Fibroblast of lung (primary cell): ENCODE measurements around the gene GRPEL2. TPM values are rescaled to one million over a fixed set of nuclear protein-coding genes. Genes with fewer than 3 reads are reported as not detected.

ENCODE experiments used
- DNase-seq, 2 donors: peaks; one replicate each; pipeline versions ENCODE4 v3.0.0 to v3.0.0-alpha.2; 2010; ENCODE audit warnings: low read depth in 2 of 2
- H2AFZ ChIP-seq: 2 replicates; pipeline ENCODE4 v1.5.1; 2012; ENCODE audit warnings: low read length, control low read depth, inconsistent platforms
- H3K27ac ChIP-seq: 2 replicates; pipeline ENCODE4 v1.5.1; 2011; ENCODE audit warnings: low read length, control low read depth; ENCODE audit not compliant: insufficient read depth
- H3K27me3 ChIP-seq: 2 replicates; pipeline ENCODE4 v1.5.1; 2011; ENCODE audit warnings: mild to moderate bottlenecking, low read length; ENCODE audit not compliant: control insufficient read depth, insufficient read depth
- H3K36me3 ChIP-seq: 2 replicates; pipeline ENCODE4 v1.5.1; 2011; ENCODE audit warnings: low read length; ENCODE audit not compliant: control insufficient read depth, insufficient read depth
- H3K4me1 ChIP-seq: 2 replicates; pipeline ENCODE4 v1.5.1; 2011; ENCODE audit warnings: low read length; ENCODE audit not compliant: control insufficient read depth, insufficient read depth; ENCODE audit errors: extremely low read depth
- H3K4me2 ChIP-seq: 2 replicates; pipeline ENCODE4 v1.5.1; 2011; ENCODE audit warnings: low read length, control low read depth; ENCODE audit not compliant: insufficient read depth; ENCODE audit errors: extremely low read depth
- H3K4me3 ChIP-seq, 4 experiments: fragments of 200-600 bp in 1 of 4; sonication (generic) in 1 of 4; replicated peaks in 1 of 4; 2 replicates each; pipeline ENCODE4 v1.5.1; 2011 to 2016; ENCODE audit warnings: low read length in 4 of 4, low read depth in 3 of 4, mild to moderate bottlenecking in 3 of 4, control low read depth in 2 of 4, inconsistent platforms in 1 of 4, mixed read lengths in 1 of 4; ENCODE audit not compliant: insufficient read depth in 1 of 4; ENCODE audit errors: control extremely low read depth in 1 of 4
- H3K79me2 ChIP-seq: 2 replicates; pipeline ENCODE4 v1.5.1; 2012; ENCODE audit warnings: mild to moderate bottlenecking, low read length, inconsistent platforms; ENCODE audit not compliant: control insufficient read depth, insufficient read depth
- H3K9ac ChIP-seq: 2 replicates; pipeline ENCODE4 v1.5.1; 2011; ENCODE audit warnings: mild to moderate bottlenecking, low read length, control low read depth; ENCODE audit not compliant: insufficient read depth
- H3K9me3 ChIP-seq: 2 replicates; pipeline ENCODE4 v1.5.1; 2012; ENCODE audit warnings: low read depth, low read length; ENCODE audit not compliant: control insufficient read depth, insufficient read depth
- H4K20me1 ChIP-seq: 2 replicates; pipeline ENCODE4 v1.5.1; 2011; ENCODE audit warnings: low read length; ENCODE audit not compliant: control insufficient read depth, insufficient read depth; ENCODE audit errors: extremely low read depth
- EZH2 ChIP-seq: IDR thresholded peaks from 2 replicates; pipeline ENCODE4 v1.5.1; 2012; ENCODE audit warnings: low read length, control low read depth, mild to moderate bottlenecking; ENCODE audit errors: missing control alignments
- polyA plus RNA-seq, 2 donors: library from polyadenylated mRNA; depleted of rRNA in 1 of 2; stranded (reverse) in 1 of 2; unstranded in 1 of 2; fragments of >200 nt; gene quantifications; 2 replicates each; pipeline ENCODE4 v1.2.1, GENCODE V29; 2011 to 2012; ENCODE audit warnings: missing spikeins in 1 of 2
- total RNA-seq: library from RNA; depleted of rRNA; stranded (reverse); fragments of >200 nt; gene quantifications from 2 replicates; pipeline ENCODE4 v1.2.1, GENCODE V29; 2014
- TF ChIP-seq, protein P1 (sequence below), 2 donors: IDR thresholded peaks in 1 of 2; conservative IDR thresholded peaks in 1 of 2; 1 replicate in 1 of 2; 2 replicates in 1 of 2; pipeline ENCODE4 v1.5.1; 2011 to 2012; ENCODE audit warnings: low read length in 2 of 2, control low read depth in 1 of 2, inconsistent platforms in 1 of 2, low read depth in 1 of 2, mild to moderate bottlenecking in 1 of 2

GRPEL2 gene
- total and polyA plus RNA-seq, 2 donors (not counting 1 experiment from before 2014, with no cell fraction given) = 15.3 to 29.6 TPM

DNA sequence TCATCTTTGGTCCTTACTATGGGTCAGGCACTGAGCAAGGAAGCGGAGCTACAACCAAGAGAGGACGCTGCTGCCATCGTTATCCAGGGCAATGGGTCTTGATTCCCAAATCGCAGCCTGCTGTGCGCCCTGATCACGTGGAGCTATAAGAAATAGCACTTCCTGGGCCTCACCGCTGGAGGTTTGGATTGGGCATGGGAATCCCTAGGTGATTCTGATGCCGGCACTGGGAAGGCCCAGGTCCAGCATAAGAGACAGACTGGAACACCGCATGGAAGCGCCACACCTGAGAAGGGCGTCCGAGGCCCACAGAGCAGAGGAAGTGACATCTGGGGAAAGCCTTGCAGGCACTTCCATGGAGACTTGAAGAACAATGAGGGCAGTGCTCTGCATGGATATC is 30.8 kb downstream of the GRPEL2 start:
- Histone ChIP-seq H2AFZ (no peak overlapping the region), H3K4me3 (no peak overlapping the region), H3K79me2 (no peaks in the 10 kb centered on the region), H3K9ac (no peak overlapping the region), H3K4me2 (no peak overlapping the region), H3K4me1 (no peaks in the 10 kb centered on the region), H3K36me3 (no peaks in the 10 kb centered on the region), H3K27me3 (no peaks in the 10 kb centered on the region), H3K27ac (no peak overlapping the region), H4K20me1 (no peaks in the 10 kb centered on the region), H3K9me3 (no peaks in the 10 kb centered on the region)
- no peak for TF ChIP-seq EZH2
- TF ChIP-seq, protein P1, sequence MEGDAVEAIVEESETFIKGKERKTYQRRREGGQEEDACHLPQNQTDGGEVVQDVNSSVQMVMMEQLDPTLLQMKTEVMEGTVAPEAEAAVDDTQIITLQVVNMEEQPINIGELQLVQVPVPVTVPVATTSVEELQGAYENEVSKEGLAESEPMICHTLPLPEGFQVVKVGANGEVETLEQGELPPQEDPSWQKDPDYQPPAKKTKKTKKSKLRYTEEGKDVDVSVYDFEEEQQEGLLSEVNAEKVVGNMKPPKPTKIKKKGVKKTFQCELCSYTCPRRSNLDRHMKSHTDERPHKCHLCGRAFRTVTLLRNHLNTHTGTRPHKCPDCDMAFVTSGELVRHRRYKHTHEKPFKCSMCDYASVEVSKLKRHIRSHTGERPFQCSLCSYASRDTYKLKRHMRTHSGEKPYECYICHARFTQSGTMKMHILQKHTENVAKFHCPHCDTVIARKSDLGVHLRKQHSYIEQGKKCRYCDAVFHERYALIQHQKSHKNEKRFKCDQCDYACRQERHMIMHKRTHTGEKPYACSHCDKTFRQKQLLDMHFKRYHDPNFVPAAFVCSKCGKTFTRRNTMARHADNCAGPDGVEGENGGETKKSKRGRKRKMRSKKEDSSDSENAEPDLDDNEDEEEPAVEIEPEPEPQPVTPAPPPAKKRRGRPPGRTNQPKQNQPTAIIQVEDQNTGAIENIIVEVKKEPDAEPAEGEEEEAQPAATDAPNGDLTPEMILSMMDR (conservative IDR thresholded peaks at IDR 0.05 in 1 of 2, IDR thresholded peaks at IDR 0.05 in 1 of 2; ENCODE audit: low read depth in 1 of 2, low read length in 2 of 2) = no peak
- DNase-seq = no peak

GRCh38 chr5:149376711-149377447 is 31.6 kb downstream of the GRPEL2 start:
- no peak for DNase-seq
- H3K79me2 ChIP-seq = no peaks in the 10 kb centered on the region

GRCh38 chr5:149378241-149378820 is 33.0 kb downstream of the GRPEL2 start:
- no peaks in the 10 kb centered on the region for H3K36me3 ChIP-seq
- H3K27me3 ChIP-seq = no peaks in the 10 kb centered on the region
- H3K4me2 ChIP-seq = no peak overlapping the region
- no peak overlapping the region for H3K27ac ChIP-seq
- H4K20me1 ChIP-seq = no peaks in the 10 kb centered on the region
- peaks cover 15% of the 10 kb centered on the region for H3K4me1 ChIP-seq
- no peaks in the 10 kb centered on the region for H3K9me3 ChIP-seq
- H3K4me3 ChIP-seq = no peak overlapping the region
- H3K79me2 ChIP-seq = no peaks in the 10 kb centered on the region
- no peak overlapping the region for H2AFZ ChIP-seq
- no peak for DNase-seq
- no peak overlapping the region for H3K9ac ChIP-seq
- TF ChIP-seq EZH2 = no peak
- TF ChIP-seq, protein P1 (conservative IDR thresholded peaks at IDR 0.05 in 1 of 2, IDR thresholded peaks at IDR 0.05 in 1 of 2; ENCODE audit: low read depth in 1 of 2, low read length in 2 of 2) = no peak

More at GRCh38 chr5:149376711-149377447, 31.6 kb downstream of the GRPEL2 start:
- Histone ChIP-seq H3K9me3 (no peaks in the 10 kb centered on the region), H4K20me1 (no peaks in the 10 kb centered on the region), H3K36me3 (no peaks in the 10 kb centered on the region), H3K27me3 (no peaks in the 10 kb centered on the region), H3K4me3 (no peak overlapping the region), H3K4me1 (peaks cover 2% of the 10 kb centered on the region), H3K27ac (no peak overlapping the region), H3K9ac (no peak overlapping the region), H3K4me2 (no peak overlapping the region), H2AFZ (no peak overlapping the region)
- TF ChIP-seq, protein P1 (conservative IDR thresholded peaks at IDR 0.05 in 1 of 2, IDR thresholded peaks at IDR 0.05 in 1 of 2; ENCODE audit: low read depth in 1 of 2, low read length in 2 of 2) = no peak
- no peak for TF ChIP-seq EZH2
